RPMI8226 (cell line): ENCODE results near the gene CSAG1.
"Not testable (repeated sequence)": the region's sequence is repeated elsewhere in the genome, so short reads cannot be mapped to it uniquely, and the experiment has no call there.

ENCODE experiments used
- DNase-seq: peaks from one replicate; pipeline ENCODE4 v3.0.0-alpha.2; 2015

CSAG1 gene

GRCh38 chrX:152733261-152733975, at the start of gene CSAG1, which contains the start of gene MAGEA12:
CSAG1 (minus strand) TSS chrX:152733721; CDS start chrX:152732460, 1,261 bp downstream.
MAGEA12 (plus strand) TSS chrX:152733757; CDS start chrX:152736162, 2,405 bp downstream.
- DNase-seq, result peak; percentile 53

DNA sequence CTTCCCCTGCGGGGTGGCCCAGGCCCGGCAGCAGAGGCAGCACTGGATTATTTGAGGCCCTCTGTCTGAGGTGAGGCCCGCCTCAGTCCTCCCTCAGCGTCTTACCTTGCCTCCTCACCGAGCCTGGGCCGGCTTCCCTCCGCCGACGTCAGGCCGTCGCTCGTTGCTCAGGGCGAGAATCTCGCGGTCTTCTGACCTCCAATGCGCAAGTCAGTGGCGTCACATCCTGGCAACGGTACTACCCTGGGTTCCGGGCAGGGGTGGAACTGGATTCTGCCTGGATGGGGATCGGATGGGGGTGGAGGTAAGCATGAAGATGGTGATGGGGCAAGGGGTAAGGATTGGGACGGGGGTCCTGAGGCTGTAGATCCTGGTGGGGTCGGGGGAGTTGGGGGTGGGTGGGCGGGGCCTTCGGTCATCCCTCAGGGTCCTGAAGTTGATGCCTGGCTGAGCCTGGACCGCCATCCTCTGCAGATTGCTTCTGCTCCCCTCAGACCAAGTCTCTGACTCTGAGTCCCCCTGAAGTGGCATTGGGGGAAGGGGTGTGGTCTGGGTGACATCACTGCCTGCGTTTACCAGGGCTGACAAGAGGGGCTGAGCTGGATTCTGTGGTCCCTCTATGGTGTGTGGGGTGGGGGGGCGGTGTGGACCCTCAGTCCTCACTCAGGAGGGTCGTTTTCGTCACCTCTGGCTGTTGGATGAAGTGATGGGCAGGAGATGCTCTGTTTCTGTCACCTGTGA, 36.2 kb upstream of the CSAG1 start, which contains the start of gene MAGEA6:
MAGEA6 (minus strand) TSS at position 141 of the 741 bp plus-strand sequence. CDS start 2,039 bp downstream, outside the sequence.
- not testable (repeated sequence) for DNase-seq

GRCh38 chrX:152766562-152766961, 33.0 kb upstream of the CSAG1 start:
- not testable (repeated sequence) for DNase-seq

GRCh38 chrX:152761582-152761981, 28.1 kb upstream of the CSAG1 start:
- DNase-seq, result not testable (repeated sequence)

GRCh38 chrX:152759544-152759943, 26.0 kb upstream of the CSAG1 start:
- not testable (repeated sequence) for DNase-seq

DNA sequence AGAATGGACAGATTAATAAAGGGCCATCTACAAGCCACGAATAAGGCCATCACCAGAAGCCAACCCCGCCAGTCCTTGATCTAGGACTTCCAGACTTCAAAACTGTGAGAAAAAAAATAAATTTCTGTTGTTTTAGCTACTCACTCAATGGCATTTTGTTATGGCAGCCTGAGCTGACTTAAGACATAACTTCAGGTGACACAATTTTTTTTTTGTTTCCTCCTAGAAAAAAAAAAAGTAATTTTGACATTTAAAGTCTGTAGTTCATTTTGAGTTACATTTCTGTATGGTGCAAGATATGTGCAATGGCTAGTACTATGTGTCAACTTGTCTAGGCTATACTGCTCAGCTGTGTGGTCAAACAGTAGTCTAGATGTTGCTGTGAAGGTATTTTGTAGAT, 25.4 kb upstream of the CSAG1 start, which contains the start of gene CSAG3:
CSAG3 (plus strand) TSS at position 301 of the 400 bp plus-strand sequence.
- DNase-seq, result not testable (repeated sequence)

DNA sequence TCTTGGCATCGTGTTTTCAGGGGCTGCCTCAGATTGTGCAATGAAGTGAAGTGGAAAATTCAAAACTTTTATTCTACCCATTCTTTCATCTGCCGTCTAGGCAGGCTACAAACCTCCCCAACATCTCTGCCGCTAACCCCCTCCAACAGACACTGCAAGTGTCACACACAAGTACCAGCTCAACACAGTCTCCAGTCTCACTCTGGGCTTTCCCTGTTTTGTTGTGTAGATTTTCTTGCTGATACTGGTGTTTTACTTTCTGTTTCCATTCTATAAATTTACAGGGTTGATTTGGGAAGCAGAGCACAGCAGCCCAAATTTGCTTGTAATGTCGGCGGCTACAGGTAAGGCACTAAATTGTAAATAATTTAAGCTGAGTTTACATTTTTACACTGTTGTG, 21.4 kb upstream of the CSAG1 start:
- not testable (repeated sequence) for DNase-seq

DNA sequence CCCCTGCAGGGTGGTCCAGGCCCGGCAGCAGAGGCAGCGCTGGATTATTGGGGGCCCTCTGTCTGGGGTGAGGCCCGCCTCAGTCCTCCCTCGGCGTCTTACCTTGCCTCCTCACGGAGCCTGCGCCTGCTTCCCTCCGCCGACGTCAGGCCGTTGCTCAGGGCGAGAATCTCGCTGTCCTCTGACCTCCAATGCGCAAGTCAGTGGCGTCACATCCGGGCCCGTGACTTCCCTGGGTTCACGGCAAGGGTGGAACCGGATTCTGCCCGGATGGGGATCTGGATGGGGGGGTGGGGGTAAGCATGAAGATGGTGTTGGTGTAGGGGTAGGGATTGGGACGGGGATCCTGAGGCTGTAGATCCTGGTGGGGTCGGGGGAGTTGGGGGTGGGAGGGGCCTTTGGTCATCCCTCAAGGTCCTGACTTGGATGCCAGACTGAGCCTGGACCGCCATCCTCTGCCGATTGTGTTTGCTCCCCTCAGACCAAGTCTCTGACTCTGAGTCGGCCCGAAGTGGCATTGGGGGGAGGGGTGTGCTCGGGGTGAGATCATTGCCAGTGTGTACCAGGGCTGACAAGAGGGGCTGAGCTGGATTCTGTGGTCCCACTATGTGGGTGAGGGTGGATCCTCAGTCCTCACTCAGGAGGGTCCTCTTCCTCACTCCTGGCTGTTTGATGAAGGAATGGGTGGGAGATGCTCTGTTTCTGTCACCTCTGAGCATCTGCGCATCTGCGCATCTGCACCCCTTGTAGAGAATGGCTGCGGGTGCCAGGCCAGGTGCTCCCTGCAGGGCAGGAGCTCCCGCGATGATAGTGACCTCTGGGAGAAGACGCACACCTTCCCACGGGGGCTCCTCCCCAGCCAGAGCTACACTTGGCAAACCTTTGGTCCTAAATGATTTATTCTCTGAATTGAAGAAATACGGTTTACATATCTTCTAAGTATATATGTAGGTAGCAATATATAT, 20.4 kb upstream of the CSAG1 start, which contains the start of gene MAGEA2:
MAGEA2 (minus strand) TSS at position 157 of the 965 bp plus-strand sequence. CDS start 2,479 bp downstream, outside the sequence.
- not testable (repeated sequence) for DNase-seq

DNA sequence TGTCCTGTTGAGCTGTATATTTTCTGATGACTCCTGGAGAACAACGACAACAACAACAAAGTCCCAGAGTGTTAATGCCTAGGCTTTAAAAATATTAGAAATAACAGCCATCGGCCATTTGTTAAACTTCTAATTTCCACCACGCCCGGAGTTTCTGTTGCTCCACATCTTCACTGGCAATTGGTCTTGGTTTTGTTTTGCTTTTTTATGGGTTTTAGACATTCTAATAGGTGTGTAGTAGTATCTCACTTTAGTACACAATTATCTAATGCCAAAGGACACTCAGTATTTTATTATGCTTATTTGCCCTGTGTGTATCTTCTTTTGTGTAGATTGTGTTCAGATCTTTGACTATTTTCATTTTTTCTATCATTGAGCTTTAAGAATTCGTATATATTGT, 5.0 kb upstream of the CSAG1 start:
- DNase-seq, result no peak

GRCh38 chrX:152736528-152736927, 3.0 kb upstream of the CSAG1 start:
- not testable (repeated sequence) for DNase-seq

- no peak for DNase-seq
Observed at GRCh38 chrX:152735860-152736511, 2.5 kb upstream of the CSAG1 start.

GRCh38 chrX:152735101-152735500, 1.6 kb upstream of the CSAG1 start:
- no peak for DNase-seq

DNA sequence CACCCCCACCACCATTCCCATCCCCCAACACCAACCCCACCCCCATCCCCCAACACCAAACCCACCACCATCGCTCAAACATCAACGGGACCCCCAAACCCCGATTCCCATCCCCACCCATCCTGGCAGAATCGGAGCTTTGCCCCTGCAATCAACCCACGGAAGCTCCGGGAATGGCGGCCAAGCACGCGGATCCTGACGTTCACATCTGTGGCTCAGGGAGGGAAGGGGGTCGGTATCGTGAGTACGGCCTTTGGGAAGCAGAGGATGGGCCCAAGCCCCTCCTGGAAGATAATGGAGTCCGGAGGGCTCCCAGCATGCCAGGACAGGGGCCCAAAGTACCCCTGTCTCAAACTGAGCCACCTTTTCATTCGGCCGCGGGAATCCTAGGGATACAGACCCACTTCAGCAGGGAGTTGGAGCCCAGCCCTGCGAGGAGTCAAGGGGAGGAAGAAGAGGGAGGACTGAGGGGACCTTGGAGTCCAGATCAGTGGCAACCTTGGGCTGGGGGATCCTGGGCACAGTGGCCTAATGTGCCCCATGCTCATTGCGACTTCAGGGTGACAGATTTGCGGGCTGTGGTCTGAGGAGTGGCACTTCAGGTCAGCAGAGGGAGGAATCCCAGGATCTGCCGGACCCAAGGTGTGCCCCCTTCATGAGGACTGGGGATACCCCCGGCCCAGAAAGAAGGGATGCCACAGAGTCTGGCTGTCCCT, 780 bp upstream of the CSAG1 start:
- not testable (repeated sequence) for DNase-seq

DNA sequence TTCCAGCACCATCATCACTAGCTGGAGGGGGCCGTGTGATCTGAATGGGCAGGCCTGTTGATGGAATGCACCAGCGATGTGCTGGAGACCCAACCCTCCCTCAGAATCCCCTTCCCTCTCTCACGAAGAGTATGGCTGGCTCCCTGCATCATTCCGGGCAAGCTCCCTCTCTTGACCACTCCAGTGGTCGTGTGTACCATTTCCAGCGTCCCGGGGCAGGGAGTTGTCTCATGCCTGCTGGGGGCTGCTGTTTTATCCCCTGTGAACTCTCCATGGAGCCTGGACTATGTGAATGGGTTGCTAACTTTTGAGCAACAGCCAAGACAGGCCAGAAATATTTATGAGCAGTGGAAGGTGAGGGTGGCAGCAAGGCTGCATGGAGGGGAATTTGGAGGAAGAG, 8.1 kb downstream of the CSAG1 start:
- no peak for DNase-seq

DNA sequence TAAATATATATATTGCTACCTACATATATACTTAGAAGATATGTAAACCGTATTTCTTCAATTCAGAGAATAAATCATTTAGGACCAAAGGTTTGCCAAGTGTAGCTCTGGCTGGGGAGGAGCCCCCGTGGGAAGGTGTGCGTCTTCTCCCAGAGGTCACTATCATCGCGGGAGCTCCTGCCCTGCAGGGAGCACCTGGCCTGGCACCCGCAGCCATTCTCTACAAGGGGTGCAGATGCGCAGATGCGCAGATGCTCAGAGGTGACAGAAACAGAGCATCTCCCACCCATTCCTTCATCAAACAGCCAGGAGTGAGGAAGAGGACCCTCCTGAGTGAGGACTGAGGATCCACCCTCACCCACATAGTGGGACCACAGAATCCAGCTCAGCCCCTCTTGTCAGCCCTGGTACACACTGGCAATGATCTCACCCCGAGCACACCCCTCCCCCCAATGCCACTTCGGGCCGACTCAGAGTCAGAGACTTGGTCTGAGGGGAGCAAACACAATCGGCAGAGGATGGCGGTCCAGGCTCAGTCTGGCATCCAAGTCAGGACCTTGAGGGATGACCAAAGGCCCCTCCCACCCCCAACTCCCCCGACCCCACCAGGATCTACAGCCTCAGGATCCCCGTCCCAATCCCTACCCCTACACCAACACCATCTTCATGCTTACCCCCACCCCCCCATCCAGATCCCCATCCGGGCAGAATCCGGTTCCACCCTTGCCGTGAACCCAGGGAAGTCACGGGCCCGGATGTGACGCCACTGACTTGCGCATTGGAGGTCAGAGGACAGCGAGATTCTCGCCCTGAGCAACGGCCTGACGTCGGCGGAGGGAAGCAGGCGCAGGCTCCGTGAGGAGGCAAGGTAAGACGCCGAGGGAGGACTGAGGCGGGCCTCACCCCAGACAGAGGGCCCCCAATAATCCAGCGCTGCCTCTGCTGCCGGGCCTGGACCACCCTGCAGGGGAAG, 19.4 kb downstream of the CSAG1 start, which contains the start of gene MAGEA2B:
MAGEA2B (plus strand) TSS at position 814 of the 973 bp plus-strand sequence. CDS start 2,479 bp downstream, outside the sequence.
- DNase-seq, result not testable (repeated sequence)

DNA sequence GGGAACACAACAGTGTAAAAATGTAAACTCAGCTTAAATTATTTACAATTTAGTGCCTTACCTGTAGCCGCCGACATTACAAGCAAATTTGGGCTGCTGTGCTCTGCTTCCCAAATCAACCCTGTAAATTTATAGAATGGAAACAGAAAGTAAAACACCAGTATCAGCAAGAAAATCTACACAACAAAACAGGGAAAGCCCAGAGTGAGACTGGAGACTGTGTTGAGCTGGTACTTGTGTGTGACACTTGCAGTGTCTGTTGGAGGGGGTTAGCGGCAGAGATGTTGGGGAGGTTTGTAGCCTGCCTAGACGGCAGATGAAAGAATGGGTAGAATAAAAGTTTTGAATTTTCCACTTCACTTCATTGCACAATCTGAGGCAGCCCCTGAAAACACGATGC, 20.3 kb downstream of the CSAG1 start:
- DNase-seq, result not testable (repeated sequence)

GRCh38 chrX:152709173-152709572, 24.3 kb downstream of the CSAG1 start, which contains the start of gene CSAG2:
CSAG2 (minus strand) TSS chrX:152709273; CDS start chrX:152709112, 161 bp downstream.
- not testable (repeated sequence) for DNase-seq

- not testable (repeated sequence) for DNase-seq
Observed at GRCh38 chrX:152706500-152706899, 27.0 kb downstream of the CSAG1 start.

GRCh38 chrX:152700390-152700789, 33.1 kb downstream of the CSAG1 start:
- DNase-seq, result peak; percentile 4
